Kidney epithelial cell (primary cell): ENCODE data around the gene FCHSD2. TPM values are rescaled to one million over a fixed set of nuclear protein-coding genes. Genes with fewer than 3 reads are reported as not detected.
"Not testable (repeated sequence)": the region's sequence is repeated elsewhere in the genome, so short reads cannot be mapped to it uniquely, and the experiment has no call there.

Source experiments
- DNase-seq: peaks from one replicate; pipeline ENCODE4 v3.0.0-alpha.2; 2010; ENCODE audit warnings: low read depth
- H3K27me3 ChIP-seq: 2 replicates; pipeline ENCODE4 v1.6.0; 2011; ENCODE audit warnings: low read length; ENCODE audit not compliant: control insufficient read depth, insufficient read depth
- H3K36me3 ChIP-seq: 2 replicates; pipeline ENCODE4 v1.5.1; 2011; ENCODE audit warnings: low read length; ENCODE audit not compliant: control insufficient read depth, insufficient read depth
- H3K4me3 ChIP-seq: 2 replicates; pipeline ENCODE4 v1.5.1; 2011; ENCODE audit warnings: low read depth, mild to moderate bottlenecking, control low read depth, low read length
- CTCF ChIP-seq: IDR thresholded peaks from 2 replicates; pipeline ENCODE4 v1.5.1; 2011; ENCODE audit warnings: mild to moderate bottlenecking, moderate library complexity, low read length, control low read depth, inconsistent platforms; ENCODE audit not compliant: insufficient read depth, poor library complexity, severe bottlenecking
- total RNA-seq: library from RNA; depleted of rRNA; stranded (reverse); fragments of >200 nt; gene quantifications from 2 replicates; pipeline ENCODE4 v1.2.3, GENCODE V29; 2015

FCHSD2 gene
- total RNA-seq, 1 donor from 2014 or later: 13.2 TPM

- Histone ChIP-seq H3K27me3 (no peaks in the 10 kb centered on the region), H3K4me3 (no peak overlapping the region), H3K36me3 (no peaks in the 10 kb centered on the region)
- no peak for TF ChIP-seq CTCF
- DNase-seq: no peak
Observed at GRCh38 chr11:73130181-73130580, 11.9 kb downstream of the FCHSD2 start.

- Histone ChIP-seq H3K36me3 (no peaks in the 10 kb centered on the region), H3K4me3 (no peak overlapping the region), H3K27me3 (no peaks in the 10 kb centered on the region)
- no peak for DNase-seq
- no peak for TF ChIP-seq CTCF
Observed at GRCh38 chr11:73129198-73129597, 12.9 kb downstream of the FCHSD2 start.

- no peak for DNase-seq
- H3K4me3 ChIP-seq: no peak overlapping the region
- H3K36me3 ChIP-seq: no peaks in the 10 kb centered on the region
- TF ChIP-seq CTCF: no peak
- no peaks in the 10 kb centered on the region for H3K27me3 ChIP-seq
Observed at GRCh38 chr11:73126804-73127480, 15.2 kb downstream of the FCHSD2 start.

GRCh38 chr11:73124800-73125199, 17.3 kb downstream of the FCHSD2 start:
- no peak for TF ChIP-seq CTCF
- no peak overlapping the region for H3K4me3 ChIP-seq
- H3K36me3 ChIP-seq: no peaks in the 10 kb centered on the region
- DNase-seq: no peak
- H3K27me3 ChIP-seq: no peaks in the 10 kb centered on the region

- DNase-seq, H3K4me3 ChIP-seq, H3K36me3 ChIP-seq, H3K27me3 ChIP-seq: not testable (repeated sequence)
Observed at GRCh38 chr11:73123892-73124291, 18.2 kb downstream of the FCHSD2 start.

GRCh38 chr11:73121692-73122091, 20.4 kb downstream of the FCHSD2 start:
- Histone ChIP-seq H3K36me3 (no peaks in the 10 kb centered on the region), H3K4me3 (no peak overlapping the region), H3K27me3 (no peaks in the 10 kb centered on the region)
- TF ChIP-seq CTCF: no peak
- no peak for DNase-seq
